ENCODE measurements around the gene NIFK. TPM values are rescaled to one million over a fixed set of nuclear protein-coding genes. Genes with fewer than 3 reads are reported as not detected.
A peak's percentile ranks its signal among the peaks of the same experiment; 100 is the strongest.

NIFK gene
- total and polyA plus RNA-seq, 8 donors = 22.9 to 40.4 (median 25.8) TPM

DNA sequence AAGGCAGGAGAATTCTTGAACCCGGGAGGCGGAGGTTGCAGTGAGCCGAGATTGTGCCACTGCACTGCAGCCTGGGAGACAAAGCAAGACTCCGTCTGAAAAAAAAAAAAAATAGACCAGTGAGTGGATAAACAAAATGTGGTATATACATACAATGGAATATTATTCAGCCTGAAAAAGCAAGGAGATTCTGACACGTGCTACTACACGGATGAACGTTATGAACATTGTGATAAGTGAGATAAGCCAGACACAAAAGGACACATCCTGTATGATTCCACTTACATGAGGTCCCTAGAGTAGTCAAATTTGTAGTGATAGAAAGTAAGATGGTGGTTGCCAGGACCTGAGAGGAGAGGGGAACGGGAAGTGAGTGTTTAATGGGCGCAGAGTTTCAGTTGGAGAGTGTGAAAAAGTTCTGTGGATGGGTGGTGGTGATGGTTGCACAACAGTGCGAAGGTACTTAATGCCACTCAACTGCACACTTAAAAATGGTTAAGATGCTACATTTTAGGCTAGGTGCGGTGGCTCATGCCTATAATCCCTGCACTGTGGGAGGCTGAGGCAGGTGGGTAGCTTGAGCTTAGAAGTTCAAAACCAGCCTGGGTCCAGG, 38.3 kb downstream of the NIFK start:
- Histone ChIP-seq H3K27ac (no peak overlapping the region), H3K9me3 (no peaks in the 10 kb centered on the region), H3K27me3 (no peaks in the 10 kb centered on the region), H3K4me1 (no peaks in the 10 kb centered on the region), H3K36me3 (no peaks in the 10 kb centered on the region), H3K4me3 (no peak overlapping the region)
- DNase-seq (no peak), FAIRE-seq (no peak), ATAC-seq (no peak)
- WGBS, 2 donors = 84 to 87% methylated on average over 11 of the region's 11 CpGs
- TF ChIP-seq, protein P1, sequence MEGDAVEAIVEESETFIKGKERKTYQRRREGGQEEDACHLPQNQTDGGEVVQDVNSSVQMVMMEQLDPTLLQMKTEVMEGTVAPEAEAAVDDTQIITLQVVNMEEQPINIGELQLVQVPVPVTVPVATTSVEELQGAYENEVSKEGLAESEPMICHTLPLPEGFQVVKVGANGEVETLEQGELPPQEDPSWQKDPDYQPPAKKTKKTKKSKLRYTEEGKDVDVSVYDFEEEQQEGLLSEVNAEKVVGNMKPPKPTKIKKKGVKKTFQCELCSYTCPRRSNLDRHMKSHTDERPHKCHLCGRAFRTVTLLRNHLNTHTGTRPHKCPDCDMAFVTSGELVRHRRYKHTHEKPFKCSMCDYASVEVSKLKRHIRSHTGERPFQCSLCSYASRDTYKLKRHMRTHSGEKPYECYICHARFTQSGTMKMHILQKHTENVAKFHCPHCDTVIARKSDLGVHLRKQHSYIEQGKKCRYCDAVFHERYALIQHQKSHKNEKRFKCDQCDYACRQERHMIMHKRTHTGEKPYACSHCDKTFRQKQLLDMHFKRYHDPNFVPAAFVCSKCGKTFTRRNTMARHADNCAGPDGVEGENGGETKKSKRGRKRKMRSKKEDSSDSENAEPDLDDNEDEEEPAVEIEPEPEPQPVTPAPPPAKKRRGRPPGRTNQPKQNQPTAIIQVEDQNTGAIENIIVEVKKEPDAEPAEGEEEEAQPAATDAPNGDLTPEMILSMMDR (IDR thresholded peaks at IDR 0.05) = no peak
- intact Hi-C loops (cut with DNase I) = no loop called here

DNA sequence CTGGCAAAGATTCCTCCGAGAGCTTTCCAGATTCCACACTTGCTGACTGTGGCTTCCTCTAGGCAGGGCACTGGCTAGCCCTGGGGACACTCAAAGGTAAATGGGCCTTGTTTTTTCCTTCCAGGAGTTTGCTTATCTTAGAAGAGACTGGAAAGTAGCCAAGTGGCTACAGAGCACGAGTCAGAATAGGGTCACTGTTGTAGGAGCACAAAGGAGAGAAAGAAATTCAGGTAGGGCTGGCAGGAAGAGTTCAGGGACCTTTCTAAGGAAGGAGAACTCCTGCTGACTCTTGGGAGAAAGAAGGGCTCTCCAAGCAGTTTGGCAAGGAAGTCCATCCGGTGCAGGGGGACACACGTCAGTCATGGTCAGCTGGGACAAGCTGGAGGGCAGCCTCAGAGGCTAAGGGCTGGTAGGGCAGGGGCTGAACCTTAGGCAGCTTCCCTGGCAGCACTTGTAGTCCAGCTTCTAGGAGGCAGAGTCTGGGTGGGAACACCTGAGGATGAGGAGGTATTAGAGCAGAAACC, 39.5 kb downstream of the NIFK start:
- ATAC-seq = peak in 2 of 4 donors; percentile 7 to 18
- DNase-seq = no peak
- TF ChIP-seq, protein P1 (IDR thresholded peaks at IDR 0.05) = no peak
- FAIRE-seq = no peak
- WGBS, 2 donors = 22 to 23% methylated on average over 4 of the region's 4 CpGs
- Histone ChIP-seq H3K36me3 (no peaks in the 10 kb centered on the region), H3K4me1 (no peaks in the 10 kb centered on the region), H3K27me3 (no peaks in the 10 kb centered on the region), H3K27ac (peak overlapping the region in 2 of 4 donors; percentile 14 to 49), H3K9me3 (no peaks in the 10 kb centered on the region), H3K4me3 (no peak overlapping the region)
- intact Hi-C loops (cut with DNase I) = no loop called here

DNA sequence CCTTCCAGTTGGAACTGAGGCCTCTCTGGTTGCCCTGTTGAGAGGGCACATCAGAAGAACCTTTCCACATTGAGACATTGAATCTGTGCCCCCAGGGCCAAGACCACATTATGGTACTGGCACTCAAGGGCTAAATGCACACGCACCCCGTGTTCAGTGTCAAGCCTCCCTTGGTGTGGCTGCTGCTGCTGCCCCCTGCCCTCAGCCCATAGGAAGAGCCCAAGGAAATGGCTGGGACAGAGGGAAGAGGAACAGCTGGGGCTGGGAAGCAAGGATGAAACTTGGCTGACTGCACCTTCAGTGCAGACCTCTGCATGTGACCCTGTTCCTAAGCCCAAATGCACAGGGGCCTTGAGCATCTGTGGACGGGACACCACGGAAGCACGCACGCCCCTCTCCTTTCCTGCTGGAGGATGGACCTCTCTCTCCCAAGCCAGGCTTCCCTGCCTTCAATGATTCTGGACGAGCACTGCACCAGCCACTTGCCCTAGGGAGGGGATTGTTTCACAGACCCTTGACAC, 40.2 kb downstream of the NIFK start:
- Histone ChIP-seq H3K9me3 (no peaks in the 10 kb centered on the region), H3K4me1 (no peaks in the 10 kb centered on the region), H3K4me3 (no peak overlapping the region), H3K36me3 (no peaks in the 10 kb centered on the region), H3K27ac (peak overlapping the region in 1 of 4 donors; percentile 14), H3K27me3 (no peaks in the 10 kb centered on the region)
- TF ChIP-seq, protein P1 (IDR thresholded peaks at IDR 0.05) = no peak
- FAIRE-seq = no peak
- 84 to 88% methylated on average over 7 of the region's 7 CpGs for WGBS, 2 donors
- no peak for DNase-seq
- no peak for ATAC-seq
- intact Hi-C loops (cut with DNase I) = no loop called here

DNA sequence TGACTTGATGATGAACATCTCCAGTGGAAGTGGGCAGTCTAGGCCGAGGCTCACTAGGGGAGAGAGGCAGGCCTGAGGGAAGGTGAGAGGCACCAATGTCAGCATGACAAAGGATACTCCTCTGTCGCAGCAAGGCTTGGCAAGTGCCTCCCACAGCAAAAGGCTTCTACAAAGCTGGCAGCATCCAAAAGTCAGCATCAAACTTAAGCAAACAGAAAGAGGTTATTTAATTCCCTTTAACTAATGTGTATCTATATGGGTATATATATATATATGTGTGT, 41.6 kb downstream of the NIFK start:
- H3K4me3 ChIP-seq = no peak overlapping the region
- no peaks in the 10 kb centered on the region for H3K9me3 ChIP-seq
- no peaks in the 10 kb centered on the region for H3K36me3 ChIP-seq
- ATAC-seq (no peak), DNase-seq (no peak), FAIRE-seq (no peak)
- peak overlapping the region in 1 of 4 donors; percentile 46 for H3K27ac ChIP-seq
- no peaks in the 10 kb centered on the region for H3K27me3 ChIP-seq
- intact Hi-C loops (cut with DNase I) = no loop called here
- TF ChIP-seq, protein P1 (IDR thresholded peaks at IDR 0.05) = no peak
- H3K4me1 ChIP-seq = no peaks in the 10 kb centered on the region
- WGBS, 2 donors = 72 to 85% methylated on average over 2 of the region's 2 CpGs
